Cardiac muscle cell (in vitro differentiated cells and primary cell): ENCODE measurements around the gene GAA. TPM values are rescaled to one million over a fixed set of nuclear protein-coding genes. Genes with fewer than 3 reads are reported as not detected.

ENCODE experiments used
- DNase-seq, 2 donors: peaks; one replicate each; pipeline versions ENCODE4 v3.0.0 to v3.0.0-alpha.2; 2010 to 2017; ENCODE audit warnings: low read depth in 1 of 2, low spot score in 1 of 2
- H3K27ac ChIP-seq: fragments of 200-600 bp; sonication (generic); 2 replicates; pipeline ENCODE4 v1.5.1; 2016
- H3K27me3 ChIP-seq: fragments of 200-600 bp; sonication (generic); 2 replicates; pipeline ENCODE4 v1.6.0; 2016; ENCODE audit warnings: control low read depth
- H3K36me3 ChIP-seq: fragments of 200-600 bp; sonication (generic); 2 replicates; pipeline ENCODE4 v1.5.1; 2016; ENCODE audit warnings: control low read depth
- H3K4me1 ChIP-seq: fragments of 200-600 bp; sonication (generic); 2 replicates; pipeline ENCODE4 v1.8.1; 2017; ENCODE audit warnings: low read depth, mild to moderate bottlenecking, mixed run types
- H3K4me3 ChIP-seq: fragments of 200-600 bp; sonication (generic); 2 replicates; pipeline ENCODE4 v1.5.1; 2016; ENCODE audit warnings: mild to moderate bottlenecking
- H3K9me3 ChIP-seq: fragments of 200-600 bp; sonication (generic); 2 replicates; pipeline ENCODE4 v1.5.1; 2017; ENCODE audit warnings: low read depth, mild to moderate bottlenecking, control low read depth
- polyA plus RNA-seq: library from polyadenylated mRNA; unstranded; fragments of >200 nt; fragmentation: Nextera tagmentation; extraction: Ambion mirVana; gene quantifications from 2 replicates; pipeline ENCODE4 v1.2.1, GENCODE V29; 2016
- total RNA-seq: library from RNA; depleted of rRNA; stranded (reverse); fragments of >200 nt; gene quantifications from 2 replicates; pipeline ENCODE4 v1.2.3, GENCODE V29; 2016
- TF ChIP-seq, protein P1 (sequence below): IDR thresholded peaks from 2 replicates; pipeline ENCODE4 v1.5.1; 2012; ENCODE audit warnings: low read depth, mild to moderate bottlenecking, low read length

The GAA gene
- total and polyA plus RNA-seq, 2 experiments from 2014 or later = 72.7 to 150 TPM

DNA sequence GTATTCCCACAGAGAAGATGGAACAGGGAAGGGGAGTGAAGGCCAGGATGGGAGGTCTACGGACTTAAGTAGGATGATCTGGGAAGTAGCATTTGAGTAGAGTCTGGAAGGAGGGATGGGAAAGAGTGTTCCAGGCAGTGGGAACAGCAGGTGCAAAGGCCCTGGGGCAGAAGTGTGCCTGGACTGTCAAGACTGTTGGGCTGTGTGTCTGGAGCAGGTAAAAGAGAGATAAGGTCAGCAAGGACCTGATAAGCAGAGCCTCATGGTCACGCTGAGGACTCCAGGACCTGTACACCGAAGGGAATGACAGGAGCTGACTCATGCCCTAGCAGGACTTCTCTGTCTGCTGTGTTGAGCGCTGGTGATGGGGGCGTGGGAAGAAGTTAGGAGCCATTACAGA, 67.7 kb downstream of the GAA start:
- Histone ChIP-seq H3K9me3 (no peaks in the 10 kb centered on the region), H3K27ac (no peak overlapping the region), H3K4me3 (no peak overlapping the region), H3K27me3 (no peaks in the 10 kb centered on the region), H3K4me1 (no peaks in the 10 kb centered on the region), H3K36me3 (no peaks in the 10 kb centered on the region)
- DNase-seq = no peak
- TF ChIP-seq, protein P1, sequence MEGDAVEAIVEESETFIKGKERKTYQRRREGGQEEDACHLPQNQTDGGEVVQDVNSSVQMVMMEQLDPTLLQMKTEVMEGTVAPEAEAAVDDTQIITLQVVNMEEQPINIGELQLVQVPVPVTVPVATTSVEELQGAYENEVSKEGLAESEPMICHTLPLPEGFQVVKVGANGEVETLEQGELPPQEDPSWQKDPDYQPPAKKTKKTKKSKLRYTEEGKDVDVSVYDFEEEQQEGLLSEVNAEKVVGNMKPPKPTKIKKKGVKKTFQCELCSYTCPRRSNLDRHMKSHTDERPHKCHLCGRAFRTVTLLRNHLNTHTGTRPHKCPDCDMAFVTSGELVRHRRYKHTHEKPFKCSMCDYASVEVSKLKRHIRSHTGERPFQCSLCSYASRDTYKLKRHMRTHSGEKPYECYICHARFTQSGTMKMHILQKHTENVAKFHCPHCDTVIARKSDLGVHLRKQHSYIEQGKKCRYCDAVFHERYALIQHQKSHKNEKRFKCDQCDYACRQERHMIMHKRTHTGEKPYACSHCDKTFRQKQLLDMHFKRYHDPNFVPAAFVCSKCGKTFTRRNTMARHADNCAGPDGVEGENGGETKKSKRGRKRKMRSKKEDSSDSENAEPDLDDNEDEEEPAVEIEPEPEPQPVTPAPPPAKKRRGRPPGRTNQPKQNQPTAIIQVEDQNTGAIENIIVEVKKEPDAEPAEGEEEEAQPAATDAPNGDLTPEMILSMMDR = no peak

Other genes starting within 250 kb of the GAA start
- gene TBC1D16, start 65.7 kb upstream of the GAA start, total RNA-seq = 30.3 and 37.5 TPM in 2 replicates
- 13.0 and 22.1 TPM in 2 replicates for gene TBC1D16, start 65.7 kb upstream of the GAA start, polyA plus RNA-seq
- gene CCDC40, start 64.9 kb upstream of the GAA start, total RNA-seq = 8.0 and 11.3 TPM in 2 replicates
- 12.2 and 16.0 TPM in 2 replicates for gene CCDC40, start 64.9 kb upstream of the GAA start, polyA plus RNA-seq
- gene EIF4A3, start 45.5 kb downstream of the GAA start, total RNA-seq = 124 and 131 TPM in 2 replicates
- 126 and 143 TPM in 2 replicates for gene EIF4A3, start 45.5 kb downstream of the GAA start, polyA plus RNA-seq
- gene CARD14, start 68.4 kb downstream of the GAA start, total RNA-seq = 2.9 TPM in 1 of 2 replicates, not detected in the other
- 1.5 and 2.7 TPM in 2 replicates for gene CARD14, start 68.4 kb downstream of the GAA start, polyA plus RNA-seq
- gene SGSH, start 118.8 kb downstream of the GAA start, total RNA-seq = 27.8 and 56.6 TPM in 2 replicates
- gene SGSH, start 118.8 kb downstream of the GAA start, polyA plus RNA-seq = 59.4 and 63.2 TPM in 2 replicates
- 42.5 and 46.8 TPM in 2 replicates for gene SLC26A11, start 118.8 kb downstream of the GAA start, total RNA-seq
- 39.0 and 56.2 TPM in 2 replicates for gene SLC26A11, start 118.8 kb downstream of the GAA start, polyA plus RNA-seq
- gene RNF213, start 159.3 kb downstream of the GAA start, total RNA-seq = 12.8 and 24.9 TPM in 2 replicates
- gene RNF213, start 159.3 kb downstream of the GAA start, polyA plus RNA-seq = 11.5 and 14.5 TPM in 2 replicates